Natural killer cell (primary cell): Measurements from ENCODE around the gene BOD1L1. TPM values are rescaled to one million over a fixed set of nuclear protein-coding genes. Genes with fewer than 3 reads are reported as not detected.

Source experiments
- ATAC-seq, 3 donors: fragments of 150-1000 bp in 2 of 3; fragments of 200-7000 bp in 1 of 3; cut with Tn5 transposase; 1 replicate in 1 of 3; 2 replicates in 2 of 3; pipeline ENCODE4 v1.10.0; 2021; ENCODE audit warnings: mild to moderate bottlenecking in 2 of 3, moderate library complexity in 2 of 3
- DNase-seq, 2 donors: peaks; one replicate each; pipeline versions ENCODE4 v3.0.0 to v3.0.0-alpha.2; 2013 to 2021; ENCODE audit warnings: mixed read lengths in 1 of 2
- H3K27ac ChIP-seq: one replicate; pipeline ENCODE4 v1.5.1; 2013; ENCODE audit warnings: mild to moderate bottlenecking, low read length
- H3K27me3 ChIP-seq: one replicate; pipeline ENCODE4 v1.6.1; 2013; ENCODE audit warnings: low read length; ENCODE audit not compliant: control insufficient read depth, insufficient read depth
- H3K36me3 ChIP-seq: one replicate; pipeline ENCODE4 v1.6.1; 2013; ENCODE audit warnings: low read length; ENCODE audit not compliant: control insufficient read depth, insufficient read depth
- H3K4me1 ChIP-seq: one replicate; pipeline ENCODE4 v1.6.1; 2013; ENCODE audit warnings: low read length; ENCODE audit not compliant: control insufficient read depth, insufficient read depth
- H3K4me3 ChIP-seq: one replicate; pipeline ENCODE4 v1.5.1; 2013; ENCODE audit warnings: low read length
- H3K9me3 ChIP-seq: one replicate; pipeline ENCODE4 v1.6.1; 2013; ENCODE audit warnings: low read length; ENCODE audit not compliant: control insufficient read depth, insufficient read depth
- H3K27ac Mint-ChIP-seq, 2 donors: one replicate each; pipeline ENCODE4 v1.8.0; 2022; ENCODE audit warnings: mild to moderate bottlenecking in 2 of 2, mixed read lengths in 2 of 2, moderate library complexity in 1 of 2
- H3K27me3 Mint-ChIP-seq, 2 donors: one replicate each; pipeline ENCODE4 v1.8.0; 2022; ENCODE audit warnings: low read depth in 2 of 2, mixed read lengths in 2 of 2
- H3K36me3 Mint-ChIP-seq: one replicate; pipeline ENCODE4 v1.8.0; 2022; ENCODE audit warnings: mixed read lengths
- H3K4me1 Mint-ChIP-seq, 2 donors: one replicate each; pipeline ENCODE4 v1.8.0; 2022; ENCODE audit warnings: mixed read lengths in 2 of 2
- H3K4me3 Mint-ChIP-seq: one replicate; pipeline ENCODE4 v1.8.0; 2022; ENCODE audit warnings: mild to moderate bottlenecking, moderate library complexity, mixed read lengths
- H3K9me3 Mint-ChIP-seq, 2 donors: one replicate each; pipeline ENCODE4 v1.8.0; 2022; ENCODE audit warnings: mixed read lengths in 2 of 2
- WGBS: methylation state at CpG from one replicate; pipeline ENCODE4 v1.1.7; 2013; ENCODE audit warnings: missing lambda C conversion rate; ENCODE audit not compliant: insufficient coverage; 5-methylcytosine and 5-hydroxymethylcytosine counted together
- intact Hi-C: fragments of 100-400 bp; cut with micrococcal nuclease; formaldehyde crosslinking; loops from one replicate; pipeline ENCODE4 v1.14.2; 2022
- total RNA-seq, 4 donors: library from RNA; stranded (reverse); fragments of 120-200 nt in 1 of 4; gene quantifications; one replicate each; pipeline versions ENCODE4 v1.2.3 to v1.2.4, GENCODE V29; 2013 to 2022
- TF ChIP-seq, protein P1 (sequence below): fragments of 200-600 bp; IDR thresholded peaks from one replicate; pipeline ENCODE4 v1.8.0; 2022; ENCODE audit warnings: antibody characterized with exemption

BOD1L1 gene
- total RNA-seq, 3 donors from 2014 or later (not counting 1 experiment from before 2014, with no cell fraction given): 62.2 to 69.1 (median 67.7) TPM

DNA sequence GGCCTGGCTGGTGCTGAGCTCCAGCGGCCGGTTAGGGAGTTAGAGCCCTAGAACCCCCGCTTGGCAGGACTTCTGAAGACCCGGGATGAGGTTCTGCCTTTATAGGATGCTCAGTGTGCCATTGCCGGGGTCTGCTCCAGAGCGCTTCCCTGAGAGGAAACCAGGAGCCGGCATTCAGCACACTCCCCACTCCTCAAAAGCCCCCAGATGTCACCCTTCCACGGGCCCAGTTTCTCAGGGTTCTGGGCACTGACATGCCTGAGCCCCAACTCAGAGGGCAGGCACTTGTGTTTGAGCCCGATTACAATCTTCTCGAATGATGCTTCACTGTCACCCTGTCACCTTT lies 89.7 kb downstream of the BOD1L1 start:
- 11% methylated on average over 10 of the region's 10 CpGs for WGBS
- no peak overlapping the region for H3K4me3 ChIP-seq
- no peaks in the 10 kb centered on the region for H3K36me3 ChIP-seq
- H3K9me3 Mint-ChIP-seq: peaks cover 2 to 3% of the 10 kb centered on the region in 2 donors
- peaks cover 69 to 74% of the 10 kb centered on the region in 2 donors for H3K27me3 Mint-ChIP-seq
- peaks cover 54% of the 10 kb centered on the region for H3K9me3 ChIP-seq
- H3K27ac ChIP-seq: no peak overlapping the region
- intact Hi-C loops: no loop called here
- H3K36me3 Mint-ChIP-seq: peaks cover 11% of the 10 kb centered on the region
- H3K4me1 ChIP-seq: peaks cover 36% of the 10 kb centered on the region
- H3K4me1 Mint-ChIP-seq: peaks cover 9 to 15% of the 10 kb centered on the region in 2 donors
- H3K27ac Mint-ChIP-seq: no peak overlapping the region
- H3K4me3 Mint-ChIP-seq: no peak overlapping the region
- peaks cover 90% of the 10 kb centered on the region for H3K27me3 ChIP-seq
- ATAC-seq (no peak), DNase-seq (no peak)
- TF ChIP-seq, protein P1, sequence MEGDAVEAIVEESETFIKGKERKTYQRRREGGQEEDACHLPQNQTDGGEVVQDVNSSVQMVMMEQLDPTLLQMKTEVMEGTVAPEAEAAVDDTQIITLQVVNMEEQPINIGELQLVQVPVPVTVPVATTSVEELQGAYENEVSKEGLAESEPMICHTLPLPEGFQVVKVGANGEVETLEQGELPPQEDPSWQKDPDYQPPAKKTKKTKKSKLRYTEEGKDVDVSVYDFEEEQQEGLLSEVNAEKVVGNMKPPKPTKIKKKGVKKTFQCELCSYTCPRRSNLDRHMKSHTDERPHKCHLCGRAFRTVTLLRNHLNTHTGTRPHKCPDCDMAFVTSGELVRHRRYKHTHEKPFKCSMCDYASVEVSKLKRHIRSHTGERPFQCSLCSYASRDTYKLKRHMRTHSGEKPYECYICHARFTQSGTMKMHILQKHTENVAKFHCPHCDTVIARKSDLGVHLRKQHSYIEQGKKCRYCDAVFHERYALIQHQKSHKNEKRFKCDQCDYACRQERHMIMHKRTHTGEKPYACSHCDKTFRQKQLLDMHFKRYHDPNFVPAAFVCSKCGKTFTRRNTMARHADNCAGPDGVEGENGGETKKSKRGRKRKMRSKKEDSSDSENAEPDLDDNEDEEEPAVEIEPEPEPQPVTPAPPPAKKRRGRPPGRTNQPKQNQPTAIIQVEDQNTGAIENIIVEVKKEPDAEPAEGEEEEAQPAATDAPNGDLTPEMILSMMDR: no peak

DNA sequence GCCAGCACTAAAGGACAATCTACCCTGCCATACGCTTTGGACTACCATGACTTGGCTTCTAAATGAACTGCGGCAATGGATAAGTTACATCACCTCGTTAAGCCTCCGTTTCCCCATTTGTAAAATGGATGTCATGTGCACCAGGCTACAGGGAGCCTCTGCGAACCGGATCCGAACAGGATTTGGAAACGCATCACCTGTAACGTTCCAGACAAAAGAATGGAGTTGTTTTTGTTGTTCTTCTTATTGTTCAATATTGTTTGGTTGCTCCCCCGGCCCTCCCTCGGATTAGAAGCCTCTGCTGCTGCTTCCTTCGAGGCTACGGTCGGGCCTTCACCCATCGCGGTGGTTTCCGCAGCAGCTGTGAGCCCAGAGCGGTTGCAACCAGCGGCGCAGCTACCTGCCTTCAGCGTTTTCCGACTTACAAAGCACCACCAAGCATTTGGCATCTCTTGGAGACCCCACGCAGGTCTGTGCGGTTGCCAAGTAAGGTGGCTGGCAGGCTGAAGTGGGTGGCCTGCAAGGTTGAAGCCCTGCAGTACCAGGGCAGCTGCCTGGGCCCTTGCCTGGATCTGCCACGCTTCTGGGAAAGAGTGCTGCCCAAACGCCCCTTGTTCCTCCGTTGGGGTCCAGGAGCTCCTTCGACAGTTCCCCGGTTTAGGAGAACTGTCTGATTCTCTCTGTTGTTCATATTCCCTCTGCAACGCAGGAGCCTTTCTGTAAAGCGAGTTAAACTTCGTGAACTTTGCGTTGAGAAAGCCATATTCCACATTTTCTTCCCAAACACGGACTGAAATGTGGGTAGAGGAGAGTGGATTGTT lies 90.3 kb downstream of the BOD1L1 start:
- no peak overlapping the region for H3K4me3 ChIP-seq
- H3K27me3 Mint-ChIP-seq: peaks cover 70 to 75% of the 10 kb centered on the region in 2 donors
- H3K27ac ChIP-seq: no peak overlapping the region
- H3K27ac Mint-ChIP-seq: no peak overlapping the region
- peaks cover 2 to 3% of the 10 kb centered on the region in 2 donors for H3K9me3 Mint-ChIP-seq
- TF ChIP-seq, protein P1: no peak
- no peak overlapping the region for H3K4me3 Mint-ChIP-seq
- H3K36me3 Mint-ChIP-seq: peaks cover 11% of the 10 kb centered on the region
- peaks cover 54% of the 10 kb centered on the region for H3K9me3 ChIP-seq
- H3K4me1 ChIP-seq: peaks cover 32% of the 10 kb centered on the region
- DNase-seq (peak in 1 of 2 donors; percentile 47), ATAC-seq (peak in 1 of 3 donors; percentile 57)
- 9% methylated on average over 32 of the region's 34 CpGs for WGBS
- peaks cover 91% of the 10 kb centered on the region for H3K27me3 ChIP-seq
- intact Hi-C loops: no loop called here
- H3K36me3 ChIP-seq: no peaks in the 10 kb centered on the region
- H3K4me1 Mint-ChIP-seq: peaks cover 9 to 13% of the 10 kb centered on the region in 2 donors

DNA sequence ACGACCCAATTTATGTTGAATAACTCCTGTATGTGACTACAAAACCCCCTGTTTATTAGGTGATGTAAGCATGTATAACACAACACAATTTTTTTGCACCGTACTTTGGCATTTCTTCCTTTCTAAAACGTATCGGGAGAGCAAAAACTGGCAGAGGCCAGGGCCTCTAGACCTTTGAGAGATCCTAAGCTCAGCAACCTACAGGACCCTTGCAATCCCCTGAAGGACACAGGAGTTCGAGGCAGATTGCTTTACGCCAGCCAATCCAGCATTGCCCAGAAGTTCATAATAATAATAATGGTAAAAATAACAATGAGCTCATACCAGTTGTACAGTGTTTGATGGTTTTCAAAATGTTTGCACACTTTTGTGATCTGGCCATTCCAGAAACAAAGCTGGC lies 90.9 kb downstream of the BOD1L1 start:
- Histone ChIP-seq H3K4me3 (no peak overlapping the region), H3K27ac (no peak overlapping the region), H3K27me3 (peaks cover 94% of the 10 kb centered on the region), H3K36me3 (no peaks in the 10 kb centered on the region), H3K9me3 (peaks cover 54% of the 10 kb centered on the region), H3K4me1 (peaks cover 26% of the 10 kb centered on the region)
- ATAC-seq (no peak), DNase-seq (no peak)
- Mint-ChIP-seq H3K36me3 (peaks cover 11% of the 10 kb centered on the region), H3K9me3 (peaks cover 2 to 3% of the 10 kb centered on the region in 2 donors), H3K4me3 (no peak overlapping the region), H3K4me1 (peaks cover 10 to 14% of the 10 kb centered on the region in 2 donors), H3K27ac (no peak overlapping the region), H3K27me3 (peaks cover 71 to 79% of the 10 kb centered on the region in 2 donors)
- WGBS: 26% methylated on average over 3 of the region's 6 CpGs
- TF ChIP-seq, protein P1: no peak
- intact Hi-C loops: no loop called here
